Large intestine (tissue), 3 donors: ENCODE data around the gene LIM2. TPM values are rescaled to one million over a fixed set of nuclear protein-coding genes. Genes with fewer than 3 reads are reported as not detected.
A peak's percentile ranks its signal among the peaks of the same experiment; 100 is the strongest.
"Not testable (repeated sequence)": the region's sequence is repeated elsewhere in the genome, so short reads cannot be mapped to it uniquely, and the experiment has no call there.

Experiments
- DNase-seq, 2 donors: peaks; one replicate each; pipeline versions ENCODE4 v3.0.0 to v3.0.0-alpha.2; 2013
- H3K27ac ChIP-seq: one replicate; pipeline ENCODE4 v1.5.1; 2013; ENCODE audit warnings: low read length
- H3K27me3 ChIP-seq: 2 replicates; pipeline ENCODE4 v1.6.1; 2013; ENCODE audit warnings: low read length; ENCODE audit not compliant: control insufficient read depth, insufficient read depth
- H3K36me3 ChIP-seq: 2 replicates; pipeline ENCODE4 v1.6.1; 2013; ENCODE audit warnings: low read length; ENCODE audit not compliant: control insufficient read depth, insufficient read depth
- H3K4me1 ChIP-seq: one replicate; pipeline ENCODE4 v1.6.1; 2013; ENCODE audit warnings: low read length; ENCODE audit not compliant: control insufficient read depth, insufficient read depth
- H3K4me3 ChIP-seq: one replicate; pipeline ENCODE4 v1.5.1; 2013; ENCODE audit warnings: low read length
- H3K9me3 ChIP-seq: one replicate; pipeline ENCODE4 v1.6.1; 2013; ENCODE audit warnings: mild to moderate bottlenecking, low read depth, low read length, moderate library complexity; ENCODE audit not compliant: control insufficient read depth
- WGBS: methylation state at CpG from one replicate; pipeline ENCODE4 v1.1.5; 2013; ENCODE audit warnings: low lambda C conversion rate; ENCODE audit not compliant: insufficient coverage; 5-methylcytosine and 5-hydroxymethylcytosine counted together
- polyA plus RNA-seq: library from polyadenylated mRNA; unstranded; fragments of 120-200 nt; gene quantifications from one replicate; pipeline ENCODE4 v1.2.1, GENCODE V29; 2013

LIM2 gene
- polyA plus RNA-seq, 1 donor = not detected

GRCh38 chr19:51417810-51418157, 30.0 kb upstream of the LIM2 start:
- H3K27ac ChIP-seq = no peak overlapping the region
- no peaks in the 10 kb centered on the region for H3K4me1 ChIP-seq
- H3K9me3 ChIP-seq = no peaks in the 10 kb centered on the region
- H3K4me3 ChIP-seq = no peak overlapping the region
- H3K36me3 ChIP-seq = no peaks in the 10 kb centered on the region
- H3K27me3 ChIP-seq = no peaks in the 10 kb centered on the region
- no peak for DNase-seq
- 100% methylated on average over 1 of the region's 3 CpGs for WGBS

DNA sequence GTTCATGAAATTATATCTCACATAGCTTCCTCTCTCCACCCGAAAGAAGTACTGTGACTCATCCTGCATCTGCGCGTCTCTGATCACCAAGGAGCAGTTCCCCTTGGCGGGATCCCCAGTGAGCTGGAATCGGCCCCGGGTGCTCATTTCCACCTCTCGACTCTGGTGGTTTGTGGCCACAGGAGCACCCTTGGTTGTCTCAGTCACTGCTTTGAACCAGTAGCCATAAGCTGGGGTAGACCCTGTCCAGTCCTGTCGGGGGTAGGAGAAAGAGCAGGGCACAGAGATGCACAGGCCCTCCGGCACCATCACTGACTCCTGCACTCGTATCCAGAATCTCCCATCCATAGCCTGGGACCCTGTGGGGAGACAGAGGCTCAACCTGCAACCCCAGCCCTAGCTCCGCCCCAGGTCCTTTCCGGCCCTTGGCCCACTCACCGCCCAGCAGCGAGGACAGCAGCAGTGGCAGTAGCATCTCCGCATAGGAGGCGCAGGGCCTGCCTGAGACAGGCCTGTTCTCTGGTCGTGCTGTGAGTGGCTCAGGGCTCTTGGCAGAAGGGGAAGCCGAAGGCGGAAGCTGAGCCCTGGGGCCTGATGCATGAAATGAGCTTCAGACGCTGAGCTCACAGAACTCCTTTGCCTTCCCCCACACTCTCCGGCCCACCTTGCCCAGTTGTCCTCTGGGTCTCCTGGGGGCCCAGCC, 29.5 kb upstream of the LIM2 start, which contains the start of gene SIGLEC10:
SIGLEC10 (minus strand) TSS at position 536 of the 703 bp plus-strand sequence; CDS start at position 475, 61 bp downstream.
- Histone ChIP-seq H3K4me3 (no peak within 1 kb of the TSS), H3K27me3 (no peaks in the 10 kb centered on the region), H3K36me3 (no peaks in the 10 kb centered on the region), H3K9me3 (no peaks in the 10 kb centered on the region), H3K27ac (no peak within 1 kb of the TSS), H3K4me1 (no peaks in the 10 kb centered on the region)
- no peak for DNase-seq
- no CpG with 5 or more reads among the region's 21 CpGs for WGBS

DNA sequence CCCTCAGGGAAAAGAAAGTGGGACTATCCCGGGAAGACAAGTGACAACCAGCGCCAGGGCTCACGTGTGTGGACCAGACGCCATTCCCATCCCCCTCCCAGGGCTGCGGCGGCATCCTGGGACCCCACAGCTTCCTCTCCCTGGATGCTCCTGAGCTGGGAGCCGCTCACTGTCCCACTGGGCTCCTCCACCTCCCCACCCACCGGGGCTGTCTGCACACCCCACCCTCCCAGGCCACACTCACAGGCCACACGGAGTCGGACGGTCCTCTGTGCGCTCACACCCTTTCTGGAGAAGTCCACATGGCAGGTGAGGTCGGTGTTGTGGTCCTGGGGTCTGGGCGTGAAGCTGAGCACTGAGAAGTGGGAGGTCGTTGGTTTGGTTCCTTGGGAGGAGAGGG, 28.6 kb upstream of the LIM2 start:
- no CpG with 5 or more reads among the region's 15 CpGs for WGBS
- not testable (repeated sequence) for H3K27me3 ChIP-seq, H3K27ac ChIP-seq, H3K4me3 ChIP-seq, H3K9me3 ChIP-seq, DNase-seq, H3K4me1 ChIP-seq, H3K36me3 ChIP-seq

- Histone ChIP-seq H3K27ac (no peak overlapping the region), H3K4me3 (no peak overlapping the region), H3K4me1 (no peaks in the 10 kb centered on the region), H3K36me3 (no peaks in the 10 kb centered on the region), H3K9me3 (no peaks in the 10 kb centered on the region), H3K27me3 (no peaks in the 10 kb centered on the region)
- DNase-seq = no peak
- WGBS = no CpG with 5 or more reads among the region's 12 CpGs
These were observed 27.4 kb upstream of the LIM2 start for GRCh38 chr19:51415187-51415586.

GRCh38 chr19:51410950-51411748, 23.4 kb upstream of the LIM2 start:
- Histone ChIP-seq H3K9me3 (no peaks in the 10 kb centered on the region), H3K27me3 (no peaks in the 10 kb centered on the region), H3K27ac (no peak overlapping the region), H3K4me3 (no peak overlapping the region), H3K4me1 (no peaks in the 10 kb centered on the region), H3K36me3 (no peaks in the 10 kb centered on the region)
- no CpG with 5 or more reads among the region's 15 CpGs for WGBS
- DNase-seq = no peak

DNA sequence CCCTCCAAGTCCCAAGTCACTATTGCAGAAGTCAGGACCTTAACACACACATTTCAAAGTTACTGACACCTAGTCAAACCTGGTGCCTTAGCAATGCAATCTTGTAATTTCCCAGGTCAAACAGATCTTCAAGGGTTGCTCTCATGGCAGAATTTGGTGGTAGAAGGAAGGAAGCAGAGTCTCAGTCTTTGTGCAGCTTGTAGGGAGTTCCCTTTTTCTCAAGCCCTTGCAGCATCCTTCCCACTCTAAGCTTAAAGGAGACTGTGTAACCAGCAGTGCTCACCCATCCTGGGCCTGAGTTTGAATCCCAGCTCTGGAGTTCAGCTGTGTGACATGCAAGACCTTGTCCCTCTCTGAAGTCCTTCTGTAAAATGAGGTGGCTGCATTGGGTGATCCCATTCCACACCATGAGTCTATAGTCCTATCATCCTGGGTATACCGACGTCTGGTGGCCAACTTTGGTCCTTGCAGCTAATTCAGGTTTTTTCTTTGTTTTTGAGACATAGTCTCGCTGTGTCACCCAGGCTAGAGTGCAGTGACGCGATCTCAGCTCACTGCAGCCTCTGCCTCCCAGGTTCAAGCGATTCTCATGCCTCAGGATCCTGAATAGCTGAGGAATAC, 19.8 kb upstream of the LIM2 start:
- WGBS = no CpG with 5 or more reads among the region's 6 CpGs
- peaks cover 7% of the 10 kb centered on the region for H3K9me3 ChIP-seq
- no peaks in the 10 kb centered on the region for H3K4me1 ChIP-seq
- no peak overlapping the region for H3K4me3 ChIP-seq
- H3K27ac ChIP-seq = no peak overlapping the region
- H3K27me3 ChIP-seq = no peaks in the 10 kb centered on the region
- DNase-seq = peak in 1 of 2 donors; percentile 36
- H3K36me3 ChIP-seq = peaks cover 3% of the 10 kb centered on the region

- 100% methylated on average over 1 of the region's 9 CpGs for WGBS
- H3K27me3 ChIP-seq = no peaks in the 10 kb centered on the region
These were observed 14.3 kb upstream of the LIM2 start for GRCh38 chr19:51402117-51402516.

GRCh38 chr19:51399936-51400335, 12.2 kb upstream of the LIM2 start:
- H3K4me1 ChIP-seq, H3K27ac ChIP-seq, H3K27me3 ChIP-seq, DNase-seq, H3K36me3 ChIP-seq, H3K4me3 ChIP-seq: not testable (repeated sequence)
- no CpG with 5 or more reads among the region's 7 CpGs for WGBS
- peaks cover 18% of the 10 kb centered on the region for H3K9me3 ChIP-seq

More at GRCh38 chr19:51402117-51402516, 14.3 kb upstream of the LIM2 start:
- Histone ChIP-seq H3K27ac (no peak overlapping the region), H3K9me3 (peaks cover 18% of the 10 kb centered on the region), H3K4me1 (no peaks in the 10 kb centered on the region), H3K36me3 (peaks cover 3% of the 10 kb centered on the region), H3K4me3 (no peak overlapping the region)
- DNase-seq = no peak

DNA sequence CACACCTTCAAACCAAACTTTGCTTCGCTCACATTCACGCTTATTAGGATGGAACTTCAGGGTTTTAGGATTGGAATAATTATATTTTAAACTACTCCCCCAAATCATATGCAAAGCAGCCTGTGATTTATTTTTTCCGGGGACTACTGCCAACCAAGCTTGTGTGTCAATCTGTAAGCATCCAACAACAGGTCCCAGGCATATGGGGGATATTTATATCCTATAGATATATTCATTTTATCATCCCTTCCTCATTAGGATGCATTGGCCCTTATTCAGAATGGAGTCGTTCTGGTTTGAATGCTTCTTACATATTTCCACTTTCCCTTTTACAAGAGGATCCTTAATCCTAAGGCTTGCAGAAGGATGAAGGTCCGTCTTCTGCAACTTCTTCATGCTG, 11.5 kb upstream of the LIM2 start:
- DNase-seq = no peak
- no CpG with 5 or more reads among the region's 5 CpGs for WGBS
- Histone ChIP-seq H3K4me3 (no peak overlapping the region), H3K27me3 (no peaks in the 10 kb centered on the region), H3K4me1 (peaks cover 4% of the 10 kb centered on the region), H3K27ac (no peak overlapping the region), H3K9me3 (peaks cover 18% of the 10 kb centered on the region), H3K36me3 (peaks cover 3% of the 10 kb centered on the region)

- Histone ChIP-seq H3K27ac (no peak overlapping the region), H3K4me1 (peaks cover 8% of the 10 kb centered on the region), H3K4me3 (no peak overlapping the region), H3K36me3 (no peaks in the 10 kb centered on the region), H3K9me3 (peaks cover 11% of the 10 kb centered on the region), H3K27me3 (no peaks in the 10 kb centered on the region)
- no peak for DNase-seq
- 80% methylated on average over 4 of the region's 7 CpGs for WGBS
These were observed 10.4 kb upstream of the LIM2 start for GRCh38 chr19:51398096-51398704.
